GM20000 (cell line): ENCODE data around the gene MSH3.

Source experiments
- DNase-seq: peaks from one replicate; pipeline ENCODE4 v3.0.0; 2012; ENCODE audit warnings: low spot score
- TF ChIP-seq, protein P1 (sequence below): IDR thresholded peaks from 2 replicates; pipeline ENCODE4 v1.5.1; 2012; ENCODE audit warnings: mild to moderate bottlenecking, control low read depth; ENCODE audit errors: extremely low read depth, missing control alignments

MSH3 gene

DNA sequence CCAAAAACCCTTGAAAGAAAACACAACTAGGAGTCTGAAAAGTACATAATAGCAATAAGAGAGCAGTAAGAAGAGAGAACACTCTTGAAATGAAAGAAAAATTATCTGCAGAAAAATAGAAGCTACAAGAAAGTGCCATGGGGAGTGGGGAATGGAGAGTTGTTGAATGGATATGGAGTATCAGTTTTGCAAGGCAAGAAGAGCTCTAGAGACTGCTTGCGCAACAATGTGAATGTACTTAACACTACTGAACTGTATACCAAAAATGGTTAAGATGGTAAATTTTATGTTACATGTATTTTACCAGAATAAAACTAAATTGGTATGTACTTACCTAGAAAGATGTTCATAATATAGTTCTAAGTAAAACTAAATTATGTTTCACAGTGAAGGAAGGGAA is 251.0 kb downstream of the MSH3 start:
- no peak for DNase-seq
- TF ChIP-seq, protein P1, sequence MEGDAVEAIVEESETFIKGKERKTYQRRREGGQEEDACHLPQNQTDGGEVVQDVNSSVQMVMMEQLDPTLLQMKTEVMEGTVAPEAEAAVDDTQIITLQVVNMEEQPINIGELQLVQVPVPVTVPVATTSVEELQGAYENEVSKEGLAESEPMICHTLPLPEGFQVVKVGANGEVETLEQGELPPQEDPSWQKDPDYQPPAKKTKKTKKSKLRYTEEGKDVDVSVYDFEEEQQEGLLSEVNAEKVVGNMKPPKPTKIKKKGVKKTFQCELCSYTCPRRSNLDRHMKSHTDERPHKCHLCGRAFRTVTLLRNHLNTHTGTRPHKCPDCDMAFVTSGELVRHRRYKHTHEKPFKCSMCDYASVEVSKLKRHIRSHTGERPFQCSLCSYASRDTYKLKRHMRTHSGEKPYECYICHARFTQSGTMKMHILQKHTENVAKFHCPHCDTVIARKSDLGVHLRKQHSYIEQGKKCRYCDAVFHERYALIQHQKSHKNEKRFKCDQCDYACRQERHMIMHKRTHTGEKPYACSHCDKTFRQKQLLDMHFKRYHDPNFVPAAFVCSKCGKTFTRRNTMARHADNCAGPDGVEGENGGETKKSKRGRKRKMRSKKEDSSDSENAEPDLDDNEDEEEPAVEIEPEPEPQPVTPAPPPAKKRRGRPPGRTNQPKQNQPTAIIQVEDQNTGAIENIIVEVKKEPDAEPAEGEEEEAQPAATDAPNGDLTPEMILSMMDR, result no peak

- no peak for DNase-seq
- TF ChIP-seq, protein P1, result no peak
These were observed 258.0 kb downstream of the MSH3 start for GRCh38 chr5:80912479-80912878.

DNA sequence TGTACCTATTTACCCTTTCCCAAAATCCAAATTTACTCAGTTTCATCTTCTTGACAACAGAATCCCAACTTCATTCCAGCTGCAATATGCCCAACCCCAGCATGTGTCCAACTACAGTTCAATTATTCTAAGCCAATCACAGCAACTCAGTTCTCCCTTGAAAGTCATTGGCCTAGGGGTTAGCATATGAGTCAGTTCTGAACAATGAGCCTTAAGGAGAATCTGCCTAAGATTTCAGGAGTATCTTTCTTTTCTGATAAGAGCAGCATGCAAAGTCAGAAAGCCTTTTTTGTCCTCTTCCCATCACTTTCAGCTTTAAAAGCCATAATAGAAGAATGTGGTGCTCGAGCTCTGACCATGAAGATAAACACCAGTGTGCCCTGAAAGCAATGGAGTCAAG is 261.3 kb downstream of the MSH3 start:
- DNase-seq, result no peak
- TF ChIP-seq, protein P1, result no peak

- TF ChIP-seq, protein P1, result no peak
- DNase-seq, result no peak
These were observed 262.2 kb downstream of the MSH3 start for GRCh38 chr5:80916676-80917075.

- DNase-seq, result no peak
- TF ChIP-seq, protein P1, result no peak
These were observed 263.2 kb downstream of the MSH3 start for GRCh38 chr5:80917631-80918030.

- DNase-seq, result no peak
- TF ChIP-seq, protein P1, result no peak
These were observed 265.3 kb downstream of the MSH3 start for GRCh38 chr5:80919678-80920196.

GRCh38 chr5:80920333-80920732 is 265.9 kb downstream of the MSH3 start:
- DNase-seq, result no peak
- TF ChIP-seq, protein P1, result no peak

GRCh38 chr5:80921026-80921425 is 266.6 kb downstream of the MSH3 start:
- TF ChIP-seq, protein P1, result no peak
- no peak for DNase-seq
